DMS153 treated with DMSO at 0.1 percent for 48 hours (cell line): Measurements from ENCODE around the gene HSPA12A.

Source experiments
- DNase-seq: peaks from one replicate; lab custom pipeline; 2025; ENCODE audit not compliant: unreplicated experiment; lab: John Stamatoyannopoulos, UW

HSPA12A gene

DNA sequence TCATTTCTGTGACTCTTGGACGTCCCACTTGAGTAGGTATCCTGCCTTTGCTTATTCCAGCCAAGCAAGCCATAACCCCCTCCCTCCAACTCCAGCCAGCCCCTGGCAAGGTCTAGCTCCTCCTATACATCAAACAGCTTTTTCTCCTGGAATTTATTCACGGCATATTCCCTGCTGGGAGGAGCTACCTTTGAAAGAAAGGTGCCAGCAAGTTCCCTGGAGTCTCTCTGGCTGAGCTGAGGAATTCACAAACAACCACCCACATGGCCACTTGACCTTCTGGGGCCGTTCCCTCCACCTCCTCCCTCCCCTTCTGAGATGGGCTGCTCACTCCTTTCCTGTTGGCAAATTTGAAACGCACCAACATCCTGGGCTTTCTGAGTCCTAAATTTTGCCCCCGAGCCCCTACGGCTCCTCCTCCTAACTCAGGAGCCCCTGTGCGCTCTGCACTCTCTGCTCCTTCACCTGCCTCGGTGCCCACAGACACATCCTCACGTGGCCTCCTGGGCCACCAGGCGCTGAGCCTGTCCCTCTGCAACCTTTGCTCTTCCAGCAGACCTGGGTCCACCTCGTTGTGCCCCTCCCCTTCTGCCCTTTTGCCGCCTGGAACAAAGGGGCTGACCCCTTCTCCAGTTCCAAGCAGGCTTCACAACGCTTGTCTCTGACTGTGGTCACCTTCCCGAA lies 48.0 kb downstream of the HSPA12A start:
- DNase-seq = no peak

DNA sequence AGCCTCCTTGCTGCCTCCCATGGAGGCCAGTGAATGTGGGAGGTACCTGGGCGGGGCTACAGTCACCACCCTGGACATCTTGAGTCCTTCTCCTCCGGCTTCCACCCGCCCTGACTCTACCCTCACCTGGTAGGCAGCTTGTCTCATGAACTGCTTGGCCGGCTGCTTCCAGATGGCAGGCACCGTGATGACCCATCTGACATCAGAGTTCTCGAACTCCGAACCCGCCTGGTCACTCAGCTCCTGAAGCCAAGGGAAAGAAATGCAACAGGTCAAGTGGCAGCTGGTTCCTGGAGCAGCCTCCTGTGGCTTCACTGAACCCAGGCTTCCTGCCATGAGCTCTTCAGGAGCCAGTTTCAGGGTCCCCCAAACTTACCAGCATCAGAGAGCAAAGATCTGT lies 50.1 kb downstream of the HSPA12A start:
- DNase-seq = no peak

DNA sequence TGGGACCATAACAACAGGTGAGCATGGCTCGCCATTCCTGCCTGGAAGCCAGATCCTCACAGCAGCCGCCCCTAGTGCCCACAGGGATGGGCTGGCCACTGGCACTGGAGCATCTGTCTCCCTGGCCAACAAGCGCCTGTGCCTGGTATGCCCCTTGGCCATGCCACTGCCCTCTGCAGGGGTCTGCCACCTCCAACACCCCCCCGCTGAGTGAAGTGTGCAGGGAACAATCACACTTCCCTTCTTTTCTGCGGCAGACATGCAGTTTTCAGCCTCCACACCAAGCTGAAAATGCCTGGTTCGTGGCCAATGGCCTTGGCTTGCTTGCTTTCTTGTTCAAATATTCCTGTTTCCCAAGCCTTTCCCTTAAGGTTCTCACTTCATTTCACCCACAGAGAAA lies 50.7 kb downstream of the HSPA12A start:
- DNase-seq = no peak

GRCh38 chr10:116690356-116691322 lies 51.7 kb downstream of the HSPA12A start:
- no peak for DNase-seq

GRCh38 chr10:116689744-116690143 lies 52.6 kb downstream of the HSPA12A start:
- DNase-seq = no peak

- DNase-seq = no peak
These were observed 53.4 kb downstream of the HSPA12A start for GRCh38 chr10:116688741-116689495.

GRCh38 chr10:116688241-116688711 lies 54.1 kb downstream of the HSPA12A start:
- DNase-seq = no peak

DNA sequence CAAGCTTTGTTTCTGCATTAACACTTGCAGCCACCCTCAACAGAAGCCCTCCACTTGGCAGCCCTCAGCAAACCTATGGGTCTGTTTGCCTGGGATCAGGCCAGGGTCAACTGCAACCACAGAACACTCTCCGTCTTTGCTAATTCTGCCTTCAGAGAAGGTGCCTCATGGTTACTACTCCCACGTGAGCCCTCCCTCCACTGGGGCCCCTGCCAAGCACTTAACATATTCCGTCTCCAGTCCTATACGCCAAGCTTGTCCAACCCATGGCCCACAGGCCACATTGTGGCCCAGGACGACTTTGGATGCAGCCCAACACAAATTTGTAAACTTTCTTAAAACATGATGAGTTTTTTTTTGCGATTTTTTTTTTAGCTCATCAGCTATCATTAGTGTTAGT lies 54.7 kb downstream of the HSPA12A start:
- no peak for DNase-seq

- DNase-seq = no peak
These were observed 55.7 kb downstream of the HSPA12A start for GRCh38 chr10:116686632-116687031.

DNA sequence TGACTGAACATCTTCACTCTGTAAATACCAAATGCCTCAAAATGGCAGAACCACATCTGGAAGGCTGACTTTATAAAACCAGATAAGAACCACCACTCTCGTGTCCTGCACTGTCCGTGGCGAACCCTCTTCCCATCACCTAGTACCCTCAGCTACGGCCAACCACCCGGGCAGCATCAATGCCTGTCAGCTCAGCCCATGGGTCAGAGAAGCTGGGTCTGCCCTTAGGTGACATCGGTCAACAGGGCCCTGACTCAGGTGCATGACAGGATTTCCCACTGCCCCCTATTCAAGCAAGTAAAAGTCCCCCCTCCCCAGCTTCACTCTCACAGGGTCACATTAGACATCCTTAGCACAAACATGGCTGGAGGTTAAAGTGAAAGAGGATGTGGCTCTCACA lies 56.6 kb downstream of the HSPA12A start:
- no peak for DNase-seq

- DNase-seq = no peak
These were observed 57.6 kb downstream of the HSPA12A start for GRCh38 chr10:116684781-116685180.

DNA sequence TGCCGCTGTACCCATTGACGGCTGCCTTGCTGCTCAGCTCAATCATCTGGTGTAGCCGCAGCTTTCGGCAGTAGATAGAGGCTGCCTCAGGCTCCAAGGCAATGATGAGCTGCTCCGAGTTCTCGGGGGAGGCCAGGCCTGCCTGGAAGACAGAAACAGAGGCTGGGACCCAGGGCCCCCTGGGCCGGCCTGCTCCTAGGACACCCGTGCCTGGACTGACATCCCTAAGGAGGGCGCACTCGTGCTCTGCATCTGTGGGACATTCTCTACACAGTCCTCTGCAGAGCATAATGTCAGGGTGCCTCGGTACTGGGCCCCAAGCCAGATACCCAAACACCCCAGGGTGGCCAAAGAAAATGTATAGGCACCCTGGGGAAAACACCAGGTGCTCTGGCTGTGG lies 58.5 kb downstream of the HSPA12A start:
- no peak for DNase-seq

DNA sequence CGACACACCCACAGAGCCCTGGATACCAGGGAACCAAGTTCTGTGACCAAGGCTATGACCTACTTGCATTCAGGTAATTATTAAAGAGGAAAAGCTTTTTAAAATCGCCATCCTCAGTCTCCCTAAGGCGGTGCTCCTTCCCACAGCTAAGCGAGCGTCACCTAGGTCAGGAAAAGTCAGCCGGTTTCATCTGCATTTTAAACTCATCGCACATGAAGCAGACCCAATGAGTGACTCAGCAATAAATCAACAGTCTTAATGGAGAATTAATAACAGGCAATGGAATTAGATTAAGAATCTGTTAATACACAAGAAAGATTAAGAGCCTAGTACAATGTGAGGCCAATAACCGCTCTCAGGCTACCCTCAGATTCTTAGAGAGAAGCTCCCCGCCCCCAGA lies 59.2 kb downstream of the HSPA12A start:
- DNase-seq = no peak

DNA sequence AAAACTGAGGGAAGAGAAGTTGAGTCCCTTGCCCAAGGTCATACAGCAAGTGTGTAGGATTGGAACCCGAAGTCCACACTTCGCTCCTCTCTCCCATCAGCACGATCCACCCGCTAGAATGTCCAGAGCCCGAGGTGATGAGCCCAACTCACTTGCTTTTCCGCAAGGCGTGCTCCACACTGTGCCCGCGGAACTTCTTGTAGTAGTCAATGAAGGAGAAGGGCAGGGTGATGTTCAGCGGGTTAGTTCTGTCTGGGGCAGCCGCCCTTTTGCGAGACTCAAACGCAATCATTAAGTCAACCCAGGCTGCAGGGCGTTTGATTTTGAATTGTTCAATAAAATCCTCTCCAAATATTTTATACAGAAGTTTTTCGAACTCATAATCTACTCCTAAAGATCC lies 63.0 kb downstream of the HSPA12A start:
- no peak for DNase-seq

DNA sequence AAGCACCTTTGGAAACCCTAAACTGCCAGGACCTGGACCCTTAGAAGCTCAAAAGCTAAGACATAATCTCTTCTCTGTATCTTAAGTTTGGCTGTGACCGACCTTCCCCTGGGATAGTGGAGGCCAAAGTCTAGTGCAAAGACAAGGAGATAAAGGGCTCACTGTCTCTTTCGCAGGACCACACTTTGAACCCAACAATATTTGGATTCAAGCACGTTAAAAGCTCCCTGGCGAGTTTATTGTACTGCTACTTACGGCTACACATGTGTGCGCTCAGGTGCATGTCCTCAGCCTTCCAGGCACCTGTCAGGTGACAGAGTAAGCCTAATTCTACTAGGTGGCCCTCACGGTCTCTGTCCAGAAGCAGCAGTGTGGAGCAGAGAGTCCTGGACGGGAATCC lies 65.7 kb downstream of the HSPA12A start:
- DNase-seq = no peak

DNA sequence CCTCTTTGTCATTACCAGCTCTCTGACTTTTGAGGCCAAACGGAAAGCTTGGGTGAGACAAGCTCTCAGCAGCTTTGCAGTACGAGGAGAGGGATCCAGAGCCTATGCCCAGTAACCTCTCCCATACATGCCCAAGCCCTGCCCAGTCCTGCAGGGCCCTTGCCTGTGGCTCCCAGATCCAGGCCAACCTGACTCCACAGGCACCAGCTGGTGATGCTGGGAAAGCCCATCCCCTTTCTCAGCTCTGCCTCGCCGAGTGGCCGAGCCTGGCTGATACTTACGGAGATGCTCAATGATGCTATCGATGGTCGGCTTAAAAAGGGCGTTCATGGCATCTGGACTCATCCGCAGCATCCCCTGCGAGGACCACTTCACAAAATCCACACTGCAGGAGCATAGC lies 66.2 kb downstream of the HSPA12A start:
- no peak for DNase-seq

GRCh38 chr10:116674901-116675423 lies 67.4 kb downstream of the HSPA12A start:
- DNase-seq = no peak

DNA sequence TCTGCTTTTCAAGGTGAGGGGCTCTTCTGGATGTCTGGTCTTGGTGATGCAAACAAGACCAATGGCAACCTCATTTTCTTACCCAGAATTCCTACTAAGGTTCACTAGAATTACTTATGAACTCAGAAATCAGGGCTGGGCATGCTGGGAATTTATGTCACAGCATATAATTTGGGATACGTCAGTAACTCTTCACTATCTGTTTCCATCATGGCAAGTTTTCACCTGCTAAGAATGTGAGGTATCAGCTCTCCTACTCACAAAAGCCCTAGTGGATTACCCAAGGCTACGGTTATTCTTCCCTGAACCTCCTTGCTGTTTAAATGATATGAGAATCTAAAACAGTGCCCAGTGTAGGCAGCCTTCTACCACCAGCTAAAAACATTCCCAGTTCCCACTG lies 68.5 kb downstream of the HSPA12A start:
- no peak for DNase-seq

GRCh38 chr10:116672891-116673290 lies 69.5 kb downstream of the HSPA12A start:
- DNase-seq = no peak

DNA sequence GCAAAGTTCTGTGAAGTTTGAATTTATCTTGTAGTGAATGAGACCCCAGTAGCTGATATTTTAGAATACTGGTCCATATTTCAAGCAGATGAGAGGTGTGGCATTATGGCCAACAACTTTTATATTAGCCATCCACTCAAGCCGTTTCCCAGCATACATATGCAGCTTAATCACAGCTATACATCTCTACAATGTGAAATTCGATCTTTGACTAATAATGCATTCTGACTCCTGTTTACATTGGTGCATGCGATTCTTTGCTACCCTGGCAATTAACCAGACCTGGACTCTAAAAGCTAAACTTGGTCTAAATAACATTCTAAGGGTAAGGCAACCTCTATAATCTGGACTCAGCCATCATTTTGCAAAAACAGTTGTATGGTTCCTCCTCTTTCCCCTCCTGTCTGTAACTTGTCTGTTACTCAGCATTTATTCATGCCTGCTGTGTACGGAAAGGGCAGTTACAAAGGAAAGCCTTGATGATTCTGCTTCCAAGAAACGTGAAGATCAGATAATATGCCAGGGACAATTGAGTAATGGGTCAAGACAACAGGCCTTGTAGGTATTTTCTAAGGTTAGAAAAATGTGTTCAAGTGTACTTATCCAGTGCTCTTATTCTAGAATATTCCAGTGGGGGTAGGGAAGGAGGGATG lies 71.0 kb downstream of the HSPA12A start:
- DNase-seq = peak; percentile 43

- no peak for DNase-seq
These were observed 71.7 kb downstream of the HSPA12A start for GRCh38 chr10:116670706-116671105.
